Keratinocyte (primary cell): ENCODE results near the gene FCGR2B.

Experiments used
- EZH2 ChIP-seq: IDR thresholded peaks from one replicate; pipeline ENCODE4 v1.6.1; 2012; ENCODE audit warnings: inconsistent platforms, mild to moderate bottlenecking, low read length, moderate library complexity
- TF ChIP-seq, protein P1 (sequence below), 3 experiments: IDR thresholded peaks in 1 of 3; conservative IDR thresholded peaks in 1 of 3; optimal IDR thresholded peaks in 1 of 3; 2 replicates in 2 of 3; 3 replicates in 1 of 3; pipeline versions ENCODE3 to v1.5.1; 2011; ENCODE audit warnings: low read length in 3 of 3, mild to moderate bottlenecking in 3 of 3, moderate library complexity in 2 of 3, control low read depth in 1 of 3, inconsistent platforms in 1 of 3; ENCODE audit not compliant: insufficient read depth in 2 of 3; ENCODE audit errors: extremely low read depth in 1 of 3

GRCh38 chr1:161706113-161706481 is 43.2 kb downstream of the FCGR2B start:
- TF ChIP-seq, protein P1, sequence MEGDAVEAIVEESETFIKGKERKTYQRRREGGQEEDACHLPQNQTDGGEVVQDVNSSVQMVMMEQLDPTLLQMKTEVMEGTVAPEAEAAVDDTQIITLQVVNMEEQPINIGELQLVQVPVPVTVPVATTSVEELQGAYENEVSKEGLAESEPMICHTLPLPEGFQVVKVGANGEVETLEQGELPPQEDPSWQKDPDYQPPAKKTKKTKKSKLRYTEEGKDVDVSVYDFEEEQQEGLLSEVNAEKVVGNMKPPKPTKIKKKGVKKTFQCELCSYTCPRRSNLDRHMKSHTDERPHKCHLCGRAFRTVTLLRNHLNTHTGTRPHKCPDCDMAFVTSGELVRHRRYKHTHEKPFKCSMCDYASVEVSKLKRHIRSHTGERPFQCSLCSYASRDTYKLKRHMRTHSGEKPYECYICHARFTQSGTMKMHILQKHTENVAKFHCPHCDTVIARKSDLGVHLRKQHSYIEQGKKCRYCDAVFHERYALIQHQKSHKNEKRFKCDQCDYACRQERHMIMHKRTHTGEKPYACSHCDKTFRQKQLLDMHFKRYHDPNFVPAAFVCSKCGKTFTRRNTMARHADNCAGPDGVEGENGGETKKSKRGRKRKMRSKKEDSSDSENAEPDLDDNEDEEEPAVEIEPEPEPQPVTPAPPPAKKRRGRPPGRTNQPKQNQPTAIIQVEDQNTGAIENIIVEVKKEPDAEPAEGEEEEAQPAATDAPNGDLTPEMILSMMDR (optimal IDR thresholded peaks at IDR 0.05 in 1 of 3, IDR thresholded peaks at IDR 0.05 in 1 of 3, conservative IDR thresholded peaks at IDR 0.05 in 1 of 3; ENCODE audit: extremely low read depth in 1 of 3, insufficient read depth in 2 of 3, low read length in 3 of 3) = no peak
- no peak for TF ChIP-seq EZH2
